HT-29 (cell line): ENCODE results near the gene SLC8A3. TPM values are rescaled to one million over a fixed set of nuclear protein-coding genes. Genes with fewer than 3 reads are reported as not detected.
A peak's percentile ranks its signal among the peaks of the same experiment; 100 is the strongest.

ENCODE experiments used
- DNase-seq: peaks from one replicate; pipeline ENCODE4 v3.0.0-alpha.2; 2015; ENCODE audit warnings: low spot score
- total RNA-seq: library from RNA; depleted of rRNA; stranded (reverse); fragments of >200 nt; shearing (Covaris generic); gene quantifications from 2 replicates; pipeline ENCODE4 v1.2.3, GENCODE V29; 2014

Gene SLC8A3
- total RNA-seq, 1 experiment from 2014 or later: not detected

DNA sequence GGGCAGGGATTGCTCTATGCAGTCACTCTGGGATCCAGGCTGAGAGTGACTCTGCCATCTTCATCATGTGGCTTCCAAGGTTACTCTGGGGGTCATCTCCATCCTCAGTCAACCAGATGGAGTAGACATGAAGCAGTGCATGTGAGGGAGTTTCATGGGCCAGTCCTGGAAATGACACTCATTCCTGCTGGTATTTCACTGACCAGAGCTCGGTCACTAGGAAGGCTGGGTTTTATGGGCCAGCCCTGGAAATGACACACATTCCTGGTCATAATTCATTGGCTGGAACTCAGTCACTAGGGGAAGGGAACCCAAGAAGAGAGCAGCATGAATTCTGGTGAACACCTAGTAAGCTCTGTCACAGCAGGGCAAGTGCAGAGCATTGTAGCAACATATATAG, 164.9 kb downstream of the SLC8A3 start:
- DNase-seq: no peak

- no peak for DNase-seq
Measured at GRCh38 chr14:70022771-70023445, 165.8 kb downstream of the SLC8A3 start.

- DNase-seq: no peak
Measured at GRCh38 chr14:70021548-70022220, 167.1 kb downstream of the SLC8A3 start.

- no peak for DNase-seq
Measured at GRCh38 chr14:70020352-70021170, 168.2 kb downstream of the SLC8A3 start.

- no peak for DNase-seq
Measured at GRCh38 chr14:70019695-70020094, 169.1 kb downstream of the SLC8A3 start.

GRCh38 chr14:70018713-70019211, 170.0 kb downstream of the SLC8A3 start:
- no peak for DNase-seq

DNA sequence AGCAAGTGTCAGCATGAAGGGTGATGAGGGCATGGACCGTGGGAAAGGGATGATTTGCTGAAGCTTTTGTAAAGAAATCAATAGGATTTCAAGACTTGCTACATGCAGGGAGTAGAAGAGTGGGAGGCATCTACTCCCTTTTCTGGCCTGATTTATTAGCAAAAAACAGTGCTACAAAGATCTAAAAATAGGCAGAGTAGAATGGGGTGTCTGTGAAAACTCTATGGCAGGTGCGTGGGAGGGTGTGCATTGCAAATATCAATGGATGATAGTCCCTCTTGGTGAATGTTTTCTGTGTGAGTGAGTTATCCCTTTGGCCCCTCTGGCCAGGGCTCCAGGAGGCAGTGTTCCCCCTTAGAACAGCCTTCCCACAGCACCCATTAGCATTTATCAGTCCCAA, 170.5 kb downstream of the SLC8A3 start:
- DNase-seq: no peak

- DNase-seq: no peak
Measured at GRCh38 chr14:70014406-70015095, 174.2 kb downstream of the SLC8A3 start.

DNA sequence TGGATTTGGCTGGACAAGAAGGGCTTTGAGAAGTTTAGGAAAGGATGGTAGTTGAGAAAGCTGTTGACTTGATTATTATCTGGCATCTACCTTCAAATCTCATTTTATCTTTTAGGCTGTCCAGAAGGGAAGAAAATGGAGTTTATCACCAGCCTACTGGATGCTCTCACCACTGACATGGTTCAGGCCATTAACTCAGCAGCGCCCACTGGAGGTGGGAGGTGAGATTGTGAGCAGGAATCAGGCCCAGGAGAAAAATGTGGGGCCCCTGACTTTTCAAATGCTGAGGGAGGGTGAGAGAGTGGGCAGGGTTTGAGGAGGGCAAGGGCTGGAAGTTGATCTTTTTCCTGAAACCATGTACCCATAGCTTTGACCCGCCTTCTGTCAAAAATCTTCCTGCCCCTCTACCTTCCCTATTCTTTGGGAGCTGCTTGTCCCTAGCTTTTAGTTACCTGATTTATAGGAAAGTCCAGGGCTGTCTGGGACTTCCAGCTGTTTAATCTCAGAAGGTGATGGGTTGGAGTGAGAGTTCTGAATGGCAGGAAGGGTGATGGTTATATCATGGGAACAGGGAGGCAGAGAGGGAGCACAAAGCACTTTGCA, 175.4 kb downstream of the SLC8A3 start:
- peak; percentile 44 for DNase-seq

DNA sequence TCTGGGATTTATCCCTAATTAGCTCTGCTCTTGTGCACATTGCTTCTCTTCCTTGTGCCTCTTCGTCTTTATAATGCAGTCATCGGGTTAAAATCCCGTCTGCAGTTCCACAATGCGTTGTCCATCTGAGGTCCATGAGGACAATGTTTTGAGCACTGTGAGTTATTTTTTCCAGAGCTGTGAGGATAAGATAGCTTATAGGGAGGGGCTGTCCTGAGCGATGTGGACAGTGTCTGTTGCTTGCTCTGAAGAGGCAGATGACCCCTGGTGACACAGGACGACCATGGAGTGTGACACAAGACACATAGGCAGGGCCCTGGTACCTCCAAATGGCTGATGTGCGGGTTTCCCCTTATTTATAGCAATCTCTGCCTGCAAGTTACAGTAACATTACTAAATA, 177.0 kb downstream of the SLC8A3 start:
- DNase-seq: no peak

DNA sequence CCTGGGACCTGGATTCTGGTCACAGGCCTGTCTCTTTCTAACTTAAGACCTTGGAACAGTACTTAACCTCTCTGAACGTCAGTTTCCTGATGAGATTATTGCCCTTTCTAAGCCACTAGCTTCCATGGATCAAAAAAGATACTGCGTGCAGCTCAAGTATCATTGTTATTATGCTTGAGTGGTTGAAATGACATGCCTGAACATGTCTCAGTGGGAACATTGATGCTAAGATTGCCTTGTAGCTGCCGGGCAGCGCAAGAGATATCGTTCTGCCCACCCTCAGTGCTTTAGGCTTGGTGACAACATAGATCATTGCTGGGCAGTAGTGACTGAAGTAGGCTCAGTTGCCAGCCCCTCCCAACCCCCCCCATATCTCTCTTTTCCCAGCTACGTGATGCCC, 177.7 kb downstream of the SLC8A3 start:
- no peak for DNase-seq

- no peak for DNase-seq
Measured at GRCh38 chr14:70009961-70010360, 178.8 kb downstream of the SLC8A3 start.

DNA sequence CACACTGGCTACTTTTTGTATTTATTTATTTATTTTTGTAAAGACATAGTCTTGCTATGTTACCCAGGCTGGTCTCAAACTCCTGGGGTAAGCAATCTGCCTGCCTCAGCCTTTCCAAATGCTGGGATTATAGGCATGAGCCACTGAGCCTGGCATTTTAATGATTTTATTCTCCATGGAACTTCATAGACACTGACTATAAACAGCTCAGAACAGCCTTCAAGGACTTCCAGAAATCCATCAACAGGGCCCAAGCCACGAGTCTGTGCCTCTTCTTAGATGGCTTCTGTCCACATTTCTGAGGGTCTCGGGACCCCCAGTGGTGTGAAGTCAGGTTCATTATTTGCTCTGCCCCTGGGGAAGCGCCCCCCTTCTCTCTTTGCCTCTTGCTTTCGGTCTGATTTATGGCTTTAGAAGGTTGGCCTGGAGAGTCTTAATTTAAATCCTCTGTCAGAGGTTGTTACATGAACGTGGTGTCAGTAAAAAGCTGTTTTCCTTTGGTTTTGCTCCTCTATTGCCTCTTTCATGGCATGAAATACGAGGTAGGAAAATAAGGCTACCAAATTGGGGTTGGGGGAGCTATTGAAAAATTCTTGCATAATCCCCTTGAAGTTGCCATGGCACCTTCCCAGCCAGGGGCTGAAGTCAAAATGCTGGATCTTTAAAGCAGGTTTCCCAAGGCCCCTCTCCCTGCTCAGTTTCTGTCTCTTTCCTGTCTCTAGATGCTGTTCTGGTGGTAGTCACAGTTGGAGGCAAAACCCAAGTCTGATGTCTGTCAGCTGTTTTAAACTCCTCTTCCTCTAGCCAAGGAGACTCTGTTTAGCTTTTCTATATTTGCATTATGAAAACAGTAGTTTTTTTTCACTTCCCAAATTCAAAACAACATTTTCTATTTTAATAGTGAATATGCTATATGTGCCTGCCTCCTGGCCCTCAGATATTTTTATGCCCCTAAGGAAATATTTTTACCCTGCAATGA, 180.2 kb downstream of the SLC8A3 start:
- DNase-seq: no peak

DNA sequence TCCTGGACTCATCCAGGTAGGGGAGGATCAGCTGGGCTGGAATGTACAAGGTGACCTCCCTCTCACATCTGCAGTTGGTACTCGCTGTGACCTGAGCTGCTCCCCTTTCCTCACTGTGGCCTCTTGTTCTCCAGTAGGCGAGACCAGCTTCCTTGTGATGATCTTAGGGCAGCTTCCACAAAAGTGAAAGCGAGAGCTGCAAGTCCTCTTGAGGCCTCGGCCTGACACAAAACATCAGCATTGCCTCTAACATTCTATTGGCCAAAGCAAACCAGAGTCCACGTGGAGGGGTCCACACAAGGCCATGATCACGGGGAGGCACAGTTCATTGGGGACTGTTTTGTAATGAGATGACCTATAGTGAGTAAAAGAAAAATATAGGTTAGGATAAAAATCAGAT, 182.1 kb downstream of the SLC8A3 start:
- no peak for DNase-seq

DNA sequence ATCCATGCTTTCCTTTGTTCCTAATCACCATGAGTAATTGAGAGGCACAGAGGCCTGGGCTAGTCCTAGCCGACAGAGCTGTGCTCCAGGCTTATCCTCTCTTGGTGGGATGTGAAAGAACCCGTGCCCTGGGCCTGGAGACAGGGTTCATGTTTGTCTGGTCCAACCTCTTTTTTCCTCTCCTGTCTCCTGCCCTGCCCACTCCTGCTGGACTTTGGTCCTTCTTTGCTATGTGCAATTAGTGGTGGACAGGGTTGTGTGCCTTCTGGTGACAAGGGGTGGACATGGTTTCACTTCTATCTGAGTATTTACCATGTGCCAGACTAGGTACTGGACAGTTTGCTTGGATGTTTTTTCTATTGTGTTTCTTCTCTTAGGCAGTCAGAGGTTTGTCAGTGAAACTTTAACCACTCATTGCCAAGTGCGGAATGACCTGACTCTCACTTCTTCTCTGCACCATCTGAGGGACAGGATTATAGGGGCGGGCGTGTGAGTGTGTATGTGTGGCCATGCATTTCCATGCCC, 183.4 kb downstream of the SLC8A3 start:
- peak; percentile 35 for DNase-seq

GRCh38 chr14:70004791-70005190, 184.0 kb downstream of the SLC8A3 start:
- no peak for DNase-seq

DNA sequence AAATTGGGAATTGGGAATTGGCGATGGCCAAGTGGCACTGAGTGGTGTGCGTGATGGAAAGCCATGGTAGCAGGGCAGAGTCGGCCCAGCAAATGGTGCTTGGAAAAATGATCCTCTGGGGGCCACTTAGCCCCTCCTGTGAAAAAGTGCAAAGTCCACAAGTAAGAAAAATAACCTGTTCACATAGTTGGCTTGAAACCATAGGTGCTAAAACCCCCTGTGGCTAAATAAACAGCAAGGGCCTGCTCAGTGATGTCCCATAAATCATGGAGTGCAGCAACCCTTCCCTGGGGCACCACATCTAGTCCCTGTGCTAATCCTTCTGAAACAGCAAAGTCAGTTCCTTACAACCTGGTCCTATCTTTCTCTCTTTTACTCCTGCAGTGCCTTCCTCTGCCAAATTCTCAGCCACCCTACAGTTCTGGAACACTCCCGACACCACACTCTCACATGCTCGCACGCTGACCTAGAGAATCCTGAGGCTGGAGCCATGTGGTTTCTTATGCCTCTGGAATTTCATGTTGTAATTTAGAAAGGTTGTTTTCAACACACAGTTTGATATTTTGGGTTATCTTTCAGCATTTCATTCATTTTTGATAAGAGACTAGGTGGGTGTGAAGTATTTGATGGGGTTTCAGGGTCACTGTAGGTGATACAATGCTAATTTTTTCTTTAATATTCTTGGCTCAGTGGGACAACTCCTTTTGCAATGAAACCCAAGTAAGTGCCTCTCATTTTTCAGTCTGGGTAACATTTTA, 186.0 kb downstream of the SLC8A3 start:
- no peak for DNase-seq

DNA sequence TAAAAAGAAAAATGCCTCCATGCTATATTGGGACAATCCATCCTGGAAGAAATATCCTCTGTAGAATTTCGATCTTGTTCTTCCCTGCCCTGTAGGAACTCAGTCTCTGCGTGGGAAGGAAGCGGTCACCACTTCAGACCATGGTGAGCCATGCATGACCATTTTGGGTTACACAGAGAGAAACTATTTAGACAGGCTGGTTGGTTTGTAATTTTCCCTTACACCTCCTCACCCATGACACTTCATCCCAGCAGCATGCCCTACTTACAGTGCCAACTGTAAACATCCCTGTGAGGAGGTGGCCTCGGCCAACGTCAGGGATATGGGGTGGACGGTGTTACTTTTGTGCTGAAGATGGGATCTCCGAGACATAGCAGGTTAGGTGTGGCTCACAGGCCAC, 188.2 kb downstream of the SLC8A3 start:
- DNase-seq: no peak

GRCh38 chr14:69999261-69999674, 189.5 kb downstream of the SLC8A3 start:
- no peak for DNase-seq
